Fibroblast of lung (primary cell): Measurements from ENCODE around the gene ZNF620. TPM values are rescaled to one million over a fixed set of nuclear protein-coding genes. Genes with fewer than 3 reads are reported as not detected.

Experiments used
- DNase-seq, 2 donors: peaks; one replicate each; pipeline versions ENCODE4 v3.0.0 to v3.0.0-alpha.2; 2010; ENCODE audit warnings: low read depth in 2 of 2
- H2AFZ ChIP-seq: 2 replicates; pipeline ENCODE4 v1.5.1; 2012; ENCODE audit warnings: low read length, control low read depth, inconsistent platforms
- H3K27ac ChIP-seq: 2 replicates; pipeline ENCODE4 v1.5.1; 2011; ENCODE audit warnings: low read length, control low read depth; ENCODE audit not compliant: insufficient read depth
- H3K27me3 ChIP-seq: 2 replicates; pipeline ENCODE4 v1.5.1; 2011; ENCODE audit warnings: mild to moderate bottlenecking, low read length; ENCODE audit not compliant: control insufficient read depth, insufficient read depth
- H3K36me3 ChIP-seq: 2 replicates; pipeline ENCODE4 v1.5.1; 2011; ENCODE audit warnings: low read length; ENCODE audit not compliant: control insufficient read depth, insufficient read depth
- H3K4me1 ChIP-seq: 2 replicates; pipeline ENCODE4 v1.5.1; 2011; ENCODE audit warnings: low read length; ENCODE audit not compliant: control insufficient read depth, insufficient read depth; ENCODE audit errors: extremely low read depth
- H3K4me2 ChIP-seq: 2 replicates; pipeline ENCODE4 v1.5.1; 2011; ENCODE audit warnings: low read length, control low read depth; ENCODE audit not compliant: insufficient read depth; ENCODE audit errors: extremely low read depth
- H3K4me3 ChIP-seq, 4 experiments: fragments of 200-600 bp in 1 of 4; sonication (generic) in 1 of 4; replicated peaks in 1 of 4; 2 replicates each; pipeline ENCODE4 v1.5.1; 2011 to 2016; ENCODE audit warnings: low read length in 4 of 4, low read depth in 3 of 4, mild to moderate bottlenecking in 3 of 4, control low read depth in 2 of 4, inconsistent platforms in 1 of 4, mixed read lengths in 1 of 4; ENCODE audit not compliant: insufficient read depth in 1 of 4; ENCODE audit errors: control extremely low read depth in 1 of 4
- H3K79me2 ChIP-seq: 2 replicates; pipeline ENCODE4 v1.5.1; 2012; ENCODE audit warnings: mild to moderate bottlenecking, low read length, inconsistent platforms; ENCODE audit not compliant: control insufficient read depth, insufficient read depth
- H3K9ac ChIP-seq: 2 replicates; pipeline ENCODE4 v1.5.1; 2011; ENCODE audit warnings: mild to moderate bottlenecking, low read length, control low read depth; ENCODE audit not compliant: insufficient read depth
- H3K9me3 ChIP-seq: 2 replicates; pipeline ENCODE4 v1.5.1; 2012; ENCODE audit warnings: low read depth, low read length; ENCODE audit not compliant: control insufficient read depth, insufficient read depth
- H4K20me1 ChIP-seq: 2 replicates; pipeline ENCODE4 v1.5.1; 2011; ENCODE audit warnings: low read length; ENCODE audit not compliant: control insufficient read depth, insufficient read depth; ENCODE audit errors: extremely low read depth
- EZH2 ChIP-seq: IDR thresholded peaks from 2 replicates; pipeline ENCODE4 v1.5.1; 2012; ENCODE audit warnings: low read length, control low read depth, mild to moderate bottlenecking; ENCODE audit errors: missing control alignments
- polyA plus RNA-seq, 2 donors: library from polyadenylated mRNA; depleted of rRNA in 1 of 2; stranded (reverse) in 1 of 2; unstranded in 1 of 2; fragments of >200 nt; gene quantifications; 2 replicates each; pipeline ENCODE4 v1.2.1, GENCODE V29; 2011 to 2012; ENCODE audit warnings: missing spikeins in 1 of 2
- total RNA-seq: library from RNA; depleted of rRNA; stranded (reverse); fragments of >200 nt; gene quantifications from 2 replicates; pipeline ENCODE4 v1.2.1, GENCODE V29; 2014
- TF ChIP-seq, protein P1 (sequence below), 2 donors: IDR thresholded peaks in 1 of 2; conservative IDR thresholded peaks in 1 of 2; 1 replicate in 1 of 2; 2 replicates in 1 of 2; pipeline ENCODE4 v1.5.1; 2011 to 2012; ENCODE audit warnings: low read length in 2 of 2, control low read depth in 1 of 2, inconsistent platforms in 1 of 2, low read depth in 1 of 2, mild to moderate bottlenecking in 1 of 2

ZNF620 gene
- total and polyA plus RNA-seq, 2 donors (not counting 1 experiment from before 2014, with no cell fraction given), result 0.51 to 1.5 TPM

DNA sequence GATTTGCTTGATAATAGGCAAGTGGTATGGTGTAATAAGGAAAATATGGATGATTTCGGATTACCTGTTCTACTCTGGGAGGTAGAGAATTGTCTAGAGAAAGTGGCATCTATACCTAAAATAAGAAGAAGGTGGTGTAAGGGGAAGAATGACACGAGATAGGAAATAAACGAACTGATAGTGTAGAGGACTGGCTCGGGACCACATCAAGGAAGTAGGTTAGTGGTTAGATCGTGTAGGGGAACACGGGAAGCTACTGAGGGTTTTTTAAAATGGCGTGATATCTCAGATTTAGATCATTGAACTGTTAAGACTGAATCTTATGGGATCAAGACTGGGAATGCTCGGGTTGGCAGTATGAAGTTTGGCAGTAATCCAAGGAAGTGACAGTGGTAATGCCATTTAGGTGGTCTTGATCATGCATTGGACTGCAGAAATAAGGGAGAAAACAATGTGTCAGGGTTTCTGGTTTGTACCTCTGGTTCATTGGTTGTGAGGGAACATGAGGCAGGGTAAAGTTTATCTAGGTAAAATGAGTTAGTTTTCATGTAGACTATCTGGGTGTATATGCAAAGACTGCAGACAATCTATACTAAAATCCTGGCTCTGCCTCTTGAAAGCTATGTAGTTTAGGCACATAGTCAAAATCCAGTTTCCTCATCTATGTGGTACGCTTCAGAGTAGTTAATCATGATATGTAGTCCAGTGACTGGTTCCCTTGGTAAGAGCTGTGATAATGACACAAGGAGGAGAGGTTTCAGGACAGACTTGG is 41.3 kb upstream of the ZNF620 start:
- Histone ChIP-seq H3K36me3 (peaks cover 10% of the 10 kb centered on the region), H3K9ac (no peak overlapping the region), H3K9me3 (no peaks in the 10 kb centered on the region), H3K79me2 (peaks cover 7% of the 10 kb centered on the region), H2AFZ (no peak overlapping the region), H3K4me1 (no peaks in the 10 kb centered on the region), H4K20me1 (no peaks in the 10 kb centered on the region), H3K4me3 (no peak overlapping the region), H3K27me3 (no peaks in the 10 kb centered on the region), H3K4me2 (no peak overlapping the region), H3K27ac (no peak overlapping the region)
- DNase-seq, result no peak
- TF ChIP-seq EZH2, result no peak
- TF ChIP-seq, protein P1, sequence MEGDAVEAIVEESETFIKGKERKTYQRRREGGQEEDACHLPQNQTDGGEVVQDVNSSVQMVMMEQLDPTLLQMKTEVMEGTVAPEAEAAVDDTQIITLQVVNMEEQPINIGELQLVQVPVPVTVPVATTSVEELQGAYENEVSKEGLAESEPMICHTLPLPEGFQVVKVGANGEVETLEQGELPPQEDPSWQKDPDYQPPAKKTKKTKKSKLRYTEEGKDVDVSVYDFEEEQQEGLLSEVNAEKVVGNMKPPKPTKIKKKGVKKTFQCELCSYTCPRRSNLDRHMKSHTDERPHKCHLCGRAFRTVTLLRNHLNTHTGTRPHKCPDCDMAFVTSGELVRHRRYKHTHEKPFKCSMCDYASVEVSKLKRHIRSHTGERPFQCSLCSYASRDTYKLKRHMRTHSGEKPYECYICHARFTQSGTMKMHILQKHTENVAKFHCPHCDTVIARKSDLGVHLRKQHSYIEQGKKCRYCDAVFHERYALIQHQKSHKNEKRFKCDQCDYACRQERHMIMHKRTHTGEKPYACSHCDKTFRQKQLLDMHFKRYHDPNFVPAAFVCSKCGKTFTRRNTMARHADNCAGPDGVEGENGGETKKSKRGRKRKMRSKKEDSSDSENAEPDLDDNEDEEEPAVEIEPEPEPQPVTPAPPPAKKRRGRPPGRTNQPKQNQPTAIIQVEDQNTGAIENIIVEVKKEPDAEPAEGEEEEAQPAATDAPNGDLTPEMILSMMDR (conservative IDR thresholded peaks at IDR 0.05 in 1 of 2, IDR thresholded peaks at IDR 0.05 in 1 of 2; ENCODE audit: low read depth in 1 of 2, low read length in 2 of 2), result no peak

DNA sequence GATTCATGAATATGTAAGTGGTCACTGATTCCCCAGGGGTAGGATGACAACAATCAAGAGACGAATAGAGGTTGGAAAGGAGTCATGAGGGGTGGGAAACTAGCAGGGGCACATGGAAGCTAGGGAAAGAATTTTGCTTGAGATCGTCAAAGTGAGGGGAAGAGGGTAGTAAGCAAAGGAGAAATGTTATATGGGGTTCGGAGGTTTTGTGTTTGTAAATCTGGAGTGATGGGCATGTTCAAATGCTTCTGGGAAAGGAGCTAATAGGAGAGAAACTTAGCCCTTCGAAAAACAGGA is 40.8 kb upstream of the ZNF620 start:
- Histone ChIP-seq H2AFZ (no peak overlapping the region), H3K9me3 (no peaks in the 10 kb centered on the region), H4K20me1 (no peaks in the 10 kb centered on the region), H3K4me1 (no peaks in the 10 kb centered on the region), H3K27me3 (no peaks in the 10 kb centered on the region), H3K79me2 (peaks cover 4% of the 10 kb centered on the region), H3K4me2 (no peak overlapping the region), H3K36me3 (peaks cover 10% of the 10 kb centered on the region), H3K4me3 (no peak overlapping the region), H3K9ac (no peak overlapping the region), H3K27ac (no peak overlapping the region)
- DNase-seq, result no peak
- TF ChIP-seq EZH2, result no peak
- TF ChIP-seq, protein P1 (conservative IDR thresholded peaks at IDR 0.05 in 1 of 2, IDR thresholded peaks at IDR 0.05 in 1 of 2; ENCODE audit: low read depth in 1 of 2, low read length in 2 of 2), result no peak

DNA sequence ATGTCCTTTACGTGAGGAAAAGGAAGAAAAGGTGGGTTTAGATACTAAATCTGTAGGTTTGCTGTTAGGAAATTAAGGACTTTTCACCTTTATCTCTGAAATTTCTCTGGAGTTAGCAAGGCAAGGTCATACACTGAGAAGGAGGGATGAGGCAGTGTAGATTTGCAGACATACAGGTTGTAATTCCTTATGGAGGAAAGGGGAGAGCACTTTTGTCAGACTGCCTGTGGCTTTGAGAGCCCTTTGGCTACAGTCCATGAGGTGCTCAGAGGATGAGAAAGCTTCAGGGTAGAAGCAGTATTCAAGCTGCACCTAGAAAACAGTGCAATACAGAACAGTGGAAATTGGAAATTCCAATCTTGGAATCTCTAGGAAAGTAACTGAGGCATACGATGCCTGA is 40.4 kb upstream of the ZNF620 start:
- Histone ChIP-seq H4K20me1 (no peaks in the 10 kb centered on the region), H3K27ac (no peak overlapping the region), H3K9me3 (no peaks in the 10 kb centered on the region), H3K36me3 (peaks cover 10% of the 10 kb centered on the region), H3K9ac (no peak overlapping the region), H3K4me3 (no peak overlapping the region), H3K4me2 (no peak overlapping the region), H3K4me1 (no peaks in the 10 kb centered on the region), H3K27me3 (no peaks in the 10 kb centered on the region), H3K79me2 (peaks cover under 1% of the 10 kb centered on the region), H2AFZ (no peak overlapping the region)
- no peak for DNase-seq
- no peak for TF ChIP-seq EZH2
- TF ChIP-seq, protein P1 (conservative IDR thresholded peaks at IDR 0.05 in 1 of 2, IDR thresholded peaks at IDR 0.05 in 1 of 2; ENCODE audit: low read depth in 1 of 2, low read length in 2 of 2), result no peak
